Kidney epithelial cell (primary cell): ENCODE results near the gene CFL1. TPM values are rescaled to one million over a fixed set of nuclear protein-coding genes. Genes with fewer than 3 reads are reported as not detected.
A peak's percentile ranks its signal among the peaks of the same experiment; 100 is the strongest.

Experiments
- DNase-seq: peaks from one replicate; pipeline ENCODE4 v3.0.0-alpha.2; 2010; ENCODE audit warnings: low read depth
- H3K27me3 ChIP-seq: 2 replicates; pipeline ENCODE4 v1.6.0; 2011; ENCODE audit warnings: low read length; ENCODE audit not compliant: control insufficient read depth, insufficient read depth
- H3K36me3 ChIP-seq: 2 replicates; pipeline ENCODE4 v1.5.1; 2011; ENCODE audit warnings: low read length; ENCODE audit not compliant: control insufficient read depth, insufficient read depth
- H3K4me3 ChIP-seq: 2 replicates; pipeline ENCODE4 v1.5.1; 2011; ENCODE audit warnings: low read depth, mild to moderate bottlenecking, control low read depth, low read length
- total RNA-seq: library from RNA; depleted of rRNA; stranded (reverse); fragments of >200 nt; gene quantifications from 2 replicates; pipeline ENCODE4 v1.2.3, GENCODE V29; 2015
- TF ChIP-seq, protein P1 (sequence below): IDR thresholded peaks from 2 replicates; pipeline ENCODE4 v1.5.1; 2011; ENCODE audit warnings: mild to moderate bottlenecking, moderate library complexity, low read length, control low read depth, inconsistent platforms; ENCODE audit not compliant: insufficient read depth, poor library complexity, severe bottlenecking

Gene CFL1
- total RNA-seq, 1 donor from 2014 or later = 1,640 TPM

DNA sequence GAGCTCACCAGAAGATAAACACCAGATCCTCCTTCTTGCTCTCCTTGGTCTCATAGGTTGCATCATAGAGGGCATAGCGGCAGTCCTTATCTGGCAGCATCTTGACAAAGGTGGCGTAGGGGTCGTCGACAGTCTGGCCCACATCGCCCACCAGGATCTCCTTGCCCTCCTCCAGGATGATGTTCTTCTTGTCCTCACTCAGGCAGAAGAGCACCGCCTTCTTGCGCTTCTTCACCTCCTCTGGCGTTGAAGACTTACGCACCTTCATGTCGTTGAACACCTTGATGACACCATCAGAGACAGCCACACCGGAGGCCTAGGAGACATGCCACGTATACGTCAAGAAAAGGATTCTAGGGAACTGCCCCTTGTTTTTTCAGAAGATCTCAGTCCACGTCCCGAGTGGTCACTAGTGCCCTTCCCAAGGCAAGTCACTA is 2.0 kb downstream of the CFL1 start:
- Histone ChIP-seq H3K27me3 (no peaks in the 10 kb centered on the region), H3K4me3 (peak overlapping the region; percentile 97), H3K36me3 (peaks cover 5% of the 10 kb centered on the region)
- DNase-seq = no peak
- TF ChIP-seq, protein P1, sequence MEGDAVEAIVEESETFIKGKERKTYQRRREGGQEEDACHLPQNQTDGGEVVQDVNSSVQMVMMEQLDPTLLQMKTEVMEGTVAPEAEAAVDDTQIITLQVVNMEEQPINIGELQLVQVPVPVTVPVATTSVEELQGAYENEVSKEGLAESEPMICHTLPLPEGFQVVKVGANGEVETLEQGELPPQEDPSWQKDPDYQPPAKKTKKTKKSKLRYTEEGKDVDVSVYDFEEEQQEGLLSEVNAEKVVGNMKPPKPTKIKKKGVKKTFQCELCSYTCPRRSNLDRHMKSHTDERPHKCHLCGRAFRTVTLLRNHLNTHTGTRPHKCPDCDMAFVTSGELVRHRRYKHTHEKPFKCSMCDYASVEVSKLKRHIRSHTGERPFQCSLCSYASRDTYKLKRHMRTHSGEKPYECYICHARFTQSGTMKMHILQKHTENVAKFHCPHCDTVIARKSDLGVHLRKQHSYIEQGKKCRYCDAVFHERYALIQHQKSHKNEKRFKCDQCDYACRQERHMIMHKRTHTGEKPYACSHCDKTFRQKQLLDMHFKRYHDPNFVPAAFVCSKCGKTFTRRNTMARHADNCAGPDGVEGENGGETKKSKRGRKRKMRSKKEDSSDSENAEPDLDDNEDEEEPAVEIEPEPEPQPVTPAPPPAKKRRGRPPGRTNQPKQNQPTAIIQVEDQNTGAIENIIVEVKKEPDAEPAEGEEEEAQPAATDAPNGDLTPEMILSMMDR = no peak

DNA sequence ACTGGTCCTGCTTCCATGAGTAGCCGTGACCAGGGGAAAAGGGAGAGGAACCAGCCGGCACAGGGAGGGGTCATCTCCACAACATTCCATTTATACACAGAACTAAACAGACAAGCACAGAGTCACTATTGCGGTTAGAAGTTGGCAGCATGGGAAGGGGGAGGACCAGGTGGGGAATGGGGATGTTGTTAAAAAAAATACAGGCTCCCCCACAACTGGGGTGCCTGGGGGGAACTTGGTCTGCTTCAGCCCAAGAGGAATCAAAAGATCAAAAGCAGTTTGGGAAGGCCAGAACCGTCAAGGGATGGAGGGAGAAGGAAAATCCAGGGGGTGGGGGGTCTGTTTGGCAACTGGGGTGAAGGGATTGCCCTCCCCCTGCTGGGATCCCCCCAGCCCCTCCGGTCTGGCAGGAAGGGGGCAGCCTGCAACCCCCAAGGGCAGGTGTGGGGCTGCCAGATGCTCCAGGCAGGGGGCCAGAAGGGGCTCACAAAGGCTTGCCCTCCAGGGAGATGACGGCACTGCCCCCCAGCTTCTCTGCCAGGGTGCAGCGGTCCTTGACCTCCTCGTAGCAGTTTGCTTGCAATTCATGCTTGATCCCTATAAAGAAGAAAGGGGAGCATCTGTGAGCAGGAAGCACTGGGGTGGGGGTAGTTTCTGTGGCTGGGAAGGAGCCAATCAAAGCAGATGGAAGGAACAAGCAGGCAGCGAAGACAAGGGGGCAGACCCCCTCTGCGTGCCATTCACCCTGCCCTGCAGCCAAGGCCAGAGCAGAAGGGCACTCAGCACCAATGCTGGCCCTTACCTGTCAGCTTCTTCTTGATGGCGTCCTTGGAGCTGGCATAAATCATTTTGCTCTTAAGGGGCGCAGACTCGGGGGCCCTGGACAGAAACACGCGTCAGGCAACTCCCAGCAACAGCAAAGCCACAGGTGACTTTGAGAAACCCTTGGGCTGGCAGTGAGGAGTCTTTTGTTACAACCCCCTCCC is 2.8 kb downstream of the CFL1 start:
- H3K4me3 ChIP-seq = no peak overlapping the region
- TF ChIP-seq, protein P1 = no peak
- H3K36me3 ChIP-seq = peaks cover 5% of the 10 kb centered on the region
- DNase-seq = no peak
- H3K27me3 ChIP-seq = no peaks in the 10 kb centered on the region

DNA sequence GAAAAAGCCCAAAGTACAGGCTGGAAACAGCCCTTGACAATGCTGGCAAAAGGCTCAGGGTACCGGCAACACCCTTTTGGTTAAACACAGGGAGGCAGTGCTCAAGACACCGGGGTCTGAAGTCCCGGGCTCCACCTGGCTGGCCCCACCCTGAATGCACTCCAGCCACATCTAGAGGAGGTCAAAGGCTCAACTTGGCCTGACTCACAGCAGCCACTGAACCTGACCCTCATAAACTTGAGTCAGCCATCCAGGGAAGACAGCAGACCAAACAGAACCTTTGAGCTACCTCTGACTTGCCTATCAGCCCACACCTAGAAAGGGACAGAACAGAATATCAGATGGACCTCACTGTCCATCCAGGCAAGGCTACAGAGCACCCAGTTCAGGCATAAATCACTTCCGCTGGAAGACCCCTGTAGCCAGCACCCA is 3.8 kb downstream of the CFL1 start:
- no peak for DNase-seq
- H3K36me3 ChIP-seq = peaks cover 5% of the 10 kb centered on the region
- H3K4me3 ChIP-seq = no peak overlapping the region
- H3K27me3 ChIP-seq = no peaks in the 10 kb centered on the region
- TF ChIP-seq, protein P1 = no peak

DNA sequence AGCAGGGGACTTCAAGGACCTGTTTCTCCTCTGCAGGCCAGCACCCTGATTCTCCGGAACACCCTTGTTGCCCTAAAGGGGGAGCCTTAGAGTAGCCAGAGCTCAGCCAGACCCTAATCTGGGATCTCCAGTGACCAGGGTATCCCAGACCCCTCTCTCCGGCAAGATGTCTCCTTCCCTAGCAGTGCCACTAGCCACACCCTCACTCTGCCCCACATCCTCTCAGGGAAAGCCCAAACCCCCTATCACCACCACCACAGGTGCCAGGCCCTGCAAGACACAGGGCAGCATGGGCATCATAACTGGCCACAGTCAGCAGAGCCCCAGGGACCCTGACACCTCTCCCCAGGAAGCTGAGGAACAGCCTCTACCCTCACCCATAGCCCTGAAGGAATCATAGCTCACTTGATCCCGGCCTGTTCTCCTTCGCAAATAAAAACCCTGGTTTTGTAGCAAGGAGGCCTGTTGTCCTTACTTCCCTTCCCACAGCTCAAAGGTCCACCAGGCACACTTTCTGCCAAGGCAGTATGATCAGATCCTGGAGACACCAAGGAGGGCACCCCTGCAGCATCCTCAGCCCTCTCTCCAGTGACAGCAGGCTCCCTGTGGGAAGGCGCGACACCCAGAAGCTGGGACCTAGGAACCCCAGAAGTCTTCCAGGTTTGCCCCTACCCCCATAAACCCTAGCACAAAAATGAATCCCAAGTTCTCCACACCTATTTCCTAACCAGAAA is 4.6 kb downstream of the CFL1 start:
- Histone ChIP-seq H3K27me3 (no peaks in the 10 kb centered on the region), H3K4me3 (no peak overlapping the region), H3K36me3 (peaks cover 5% of the 10 kb centered on the region)
- TF ChIP-seq, protein P1 = no peak
- no peak for DNase-seq

DNA sequence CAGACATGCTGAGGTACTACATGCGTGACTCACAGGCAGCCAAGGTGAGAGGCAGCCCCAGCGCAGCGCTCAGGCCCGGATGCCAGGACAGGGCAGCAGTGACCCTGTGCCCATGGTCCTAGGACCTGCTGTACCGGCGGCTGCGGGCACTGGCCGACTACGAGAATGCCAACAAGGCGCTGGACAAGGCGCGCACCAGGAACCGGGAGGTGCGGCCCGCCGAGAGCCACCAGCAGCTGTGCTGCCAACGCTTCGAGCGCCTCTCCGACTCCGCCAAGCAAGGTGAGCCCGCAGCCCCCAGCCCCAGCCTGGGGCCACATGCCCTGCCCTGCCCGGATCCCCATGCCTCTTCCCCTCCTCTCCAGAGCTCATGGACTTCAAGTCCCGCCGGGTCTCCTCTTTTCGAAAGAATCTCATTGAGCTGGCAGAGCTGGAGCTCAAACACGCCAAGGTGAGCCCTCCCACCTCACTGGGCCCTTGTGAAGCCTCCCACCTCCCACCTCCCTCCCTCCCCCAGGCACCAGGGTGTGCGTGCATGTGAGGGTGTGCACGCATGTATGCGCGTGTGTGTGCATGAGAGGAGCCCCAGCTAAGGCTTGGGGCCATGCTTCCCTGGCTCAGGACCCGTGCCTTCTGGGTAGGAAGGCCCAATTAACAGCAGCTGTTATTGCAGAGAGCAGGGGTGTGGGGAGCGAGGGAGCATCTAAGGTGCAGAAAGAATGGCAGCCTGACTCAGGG is 5.3 kb downstream of the CFL1 start:
- DNase-seq = no peak
- Histone ChIP-seq H3K27me3 (no peaks in the 10 kb centered on the region), H3K4me3 (no peak overlapping the region), H3K36me3 (peaks cover 5% of the 10 kb centered on the region)
- TF ChIP-seq, protein P1 = no peak
